NCI-H146 treated with DMSO at 0.1 percent for 48 hours (cell line): Measurements from ENCODE around the gene FOSL2.

Experiments used
- DNase-seq: peaks from one replicate; lab custom pipeline; 2025; ENCODE audit not compliant: unreplicated experiment; lab: John Stamatoyannopoulos, UW

The FOSL2 gene

DNA sequence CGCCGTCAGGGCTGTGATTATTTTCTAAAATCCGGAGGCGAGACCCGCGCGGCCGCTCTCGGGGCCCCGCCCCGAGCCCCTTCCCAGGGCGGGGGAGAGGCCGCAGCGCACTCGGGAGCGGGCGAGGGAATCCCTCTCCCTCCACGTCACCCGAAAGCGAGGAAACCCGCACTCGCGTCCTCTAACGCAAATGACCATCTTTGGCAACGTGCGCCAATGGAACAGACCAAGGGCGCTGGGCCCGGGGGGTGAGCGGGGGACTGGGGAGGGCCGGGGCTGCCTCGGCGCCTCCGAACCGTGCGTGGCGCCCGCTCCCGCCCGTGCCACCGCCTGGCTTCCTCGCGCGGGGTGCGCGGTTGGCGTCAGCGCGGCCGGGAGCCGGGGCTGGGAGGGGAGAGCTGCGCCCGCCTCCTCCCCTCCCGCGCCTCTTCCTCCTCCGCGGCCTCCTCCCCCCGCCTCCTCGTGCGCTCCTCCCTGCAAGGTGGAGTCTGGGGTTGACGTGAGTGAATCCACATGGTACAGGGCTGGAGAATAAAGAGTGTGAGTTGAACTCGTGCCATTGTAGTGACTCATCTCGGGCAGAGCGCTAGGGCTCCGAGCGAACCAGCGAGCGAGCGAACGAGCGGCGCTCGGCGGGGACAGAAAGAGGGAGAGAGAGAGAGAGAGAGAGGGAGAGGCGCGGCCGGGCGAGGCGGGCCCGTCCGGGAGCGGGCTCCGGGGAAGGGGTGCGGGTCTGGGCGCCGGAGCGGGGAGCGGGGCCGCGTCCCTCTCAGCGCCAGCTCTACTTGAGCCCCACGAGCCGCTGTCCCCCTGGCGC, at the start of gene FOSL2:
TSS of gene FOSL2 (plus strand) at position 562 of the 817 bp plus-strand sequence. CDS start 863 bp downstream, outside the sequence.
- DNase-seq, result peak; percentile 96

DNA sequence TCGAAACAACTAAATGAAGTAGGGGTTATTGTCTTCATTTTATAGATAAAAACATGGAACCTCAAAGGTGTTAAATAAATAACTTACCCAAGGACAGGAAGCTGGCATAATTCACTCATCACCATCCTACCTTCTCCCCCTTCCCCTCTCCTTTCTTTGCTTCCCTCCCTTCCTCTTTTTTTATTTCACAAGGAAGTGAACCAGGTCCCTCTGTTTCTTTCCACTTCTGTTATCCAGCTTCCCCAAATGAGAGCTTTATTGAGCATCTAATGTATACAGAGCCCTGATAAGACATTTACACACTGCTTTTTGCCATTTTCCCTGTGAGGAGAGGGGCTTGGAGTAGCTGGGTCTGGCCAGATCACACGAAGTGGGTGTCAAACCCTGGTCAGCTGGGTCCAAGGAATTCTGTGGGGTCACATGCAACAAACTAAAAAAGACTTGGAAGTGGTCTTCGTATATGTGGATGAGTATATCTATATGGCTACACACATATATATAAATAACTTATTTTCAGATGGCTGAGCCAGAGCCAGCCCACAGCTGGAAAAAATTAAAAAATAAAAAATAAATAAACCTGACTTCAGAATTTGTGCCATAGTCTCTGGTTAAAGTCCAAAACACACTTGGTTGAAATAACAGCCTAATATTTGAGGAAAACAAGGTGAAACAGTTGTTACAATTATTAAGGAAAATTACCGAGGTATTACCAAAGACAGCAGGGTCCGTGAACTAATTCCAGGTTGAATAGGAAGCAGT, 49.3 kb upstream of the FOSL2 start:
- no peak for DNase-seq

DNA sequence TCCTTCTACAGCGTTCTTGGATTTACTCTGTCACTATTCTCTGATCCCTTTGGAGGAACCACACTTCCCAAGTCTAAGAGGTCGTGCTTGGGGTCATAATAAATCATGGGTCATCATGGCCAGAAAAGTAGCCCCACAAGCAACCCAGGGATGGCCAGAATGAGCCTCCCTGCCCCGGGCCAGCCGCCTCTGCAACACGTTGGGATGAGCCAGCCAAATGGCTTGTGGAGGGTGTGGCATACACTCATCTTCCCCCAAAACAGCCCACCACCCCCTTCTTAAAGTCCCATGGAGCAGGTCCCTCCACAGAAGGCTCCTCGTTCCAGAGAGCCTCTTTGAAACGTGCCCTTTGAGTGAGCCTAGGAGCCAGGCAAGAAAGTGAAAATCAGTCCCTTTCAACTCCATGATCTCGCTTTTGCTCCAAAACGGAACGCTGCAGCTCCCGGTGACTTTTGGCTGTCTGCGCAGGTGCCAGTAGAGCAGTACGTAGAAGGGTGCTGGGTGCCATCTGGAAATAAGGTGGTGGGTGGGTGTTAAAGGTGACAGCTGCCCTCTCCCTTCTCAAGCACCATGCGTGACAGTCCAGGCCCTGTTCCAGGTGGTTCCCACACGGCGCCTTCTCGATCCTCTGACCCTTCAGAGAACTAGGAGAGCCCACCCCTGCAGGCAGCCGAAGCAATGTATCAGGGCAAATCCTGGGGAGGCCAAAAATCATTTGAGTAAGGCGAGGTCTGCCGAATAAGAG, 48.5 kb upstream of the FOSL2 start:
- no peak for DNase-seq

DNA sequence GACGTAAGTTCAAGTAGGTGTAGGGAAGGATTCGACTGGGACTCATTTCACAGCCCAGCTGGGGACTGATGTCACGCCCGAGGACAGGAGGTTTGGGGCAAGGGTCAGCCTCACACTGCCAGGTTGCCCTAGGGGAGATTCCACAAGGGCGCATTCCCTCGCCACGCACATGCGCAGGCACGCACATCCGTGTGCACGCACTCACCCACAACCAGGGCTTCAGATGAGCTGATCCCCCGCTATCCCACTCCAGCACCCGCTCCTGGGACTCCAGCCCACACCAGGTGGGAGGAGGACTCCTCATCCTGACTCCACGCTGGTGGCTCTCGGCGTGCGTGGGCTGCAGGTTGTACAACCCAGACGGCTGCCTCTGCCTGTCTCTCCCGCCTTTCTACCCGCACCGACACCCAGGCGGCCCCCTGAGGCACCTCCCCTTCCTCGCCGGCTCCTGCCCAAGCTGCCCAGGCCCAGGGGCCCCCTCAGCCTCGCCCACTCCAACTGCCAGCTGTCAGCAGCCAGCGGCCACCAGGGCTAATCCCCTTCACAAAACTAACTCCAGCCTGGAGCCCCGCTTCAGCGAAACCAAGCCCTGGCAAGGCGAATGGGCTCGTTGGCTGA, 47.8 kb upstream of the FOSL2 start:
- no peak for DNase-seq

DNA sequence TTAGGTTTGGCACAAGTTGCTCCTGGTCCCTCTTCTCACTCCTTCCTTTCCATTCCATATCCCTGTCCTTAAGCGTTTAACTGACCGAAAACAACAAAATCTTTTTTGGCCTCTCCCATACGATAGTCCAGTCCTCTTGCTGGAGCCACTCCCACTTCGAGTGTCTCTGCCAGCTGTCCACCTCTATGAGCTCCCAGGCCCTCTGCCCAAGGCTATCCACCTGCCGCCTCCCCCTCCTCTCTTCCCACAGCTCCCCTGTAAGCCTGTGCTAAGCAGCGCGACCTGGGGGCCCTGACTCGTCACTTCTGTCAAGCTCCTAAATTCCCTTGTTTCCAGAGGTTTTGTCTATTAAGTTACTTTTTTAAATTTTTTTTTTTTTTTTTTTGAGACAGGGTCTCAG, 47.0 kb upstream of the FOSL2 start:
- no peak for DNase-seq

DNA sequence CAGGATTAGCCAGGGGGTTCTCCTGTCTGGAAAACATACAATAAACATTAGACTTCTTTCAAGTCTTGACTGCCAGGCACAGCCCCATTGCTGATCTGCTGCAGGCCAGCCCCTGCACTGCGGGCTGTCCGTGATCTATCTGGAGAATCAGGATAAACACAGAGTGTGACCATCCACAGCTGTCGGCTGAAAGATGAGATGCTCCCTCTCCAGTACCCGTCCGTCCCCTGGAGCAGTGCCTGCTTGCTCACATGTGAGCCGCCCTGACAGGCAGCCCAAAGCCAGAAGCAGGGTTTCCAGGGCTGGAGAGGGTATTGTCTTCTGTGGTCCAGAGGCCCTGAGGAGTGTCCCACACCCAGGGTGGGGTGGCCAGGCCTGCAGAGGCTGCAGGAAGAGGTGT, 46.1 kb upstream of the FOSL2 start:
- no peak for DNase-seq

DNA sequence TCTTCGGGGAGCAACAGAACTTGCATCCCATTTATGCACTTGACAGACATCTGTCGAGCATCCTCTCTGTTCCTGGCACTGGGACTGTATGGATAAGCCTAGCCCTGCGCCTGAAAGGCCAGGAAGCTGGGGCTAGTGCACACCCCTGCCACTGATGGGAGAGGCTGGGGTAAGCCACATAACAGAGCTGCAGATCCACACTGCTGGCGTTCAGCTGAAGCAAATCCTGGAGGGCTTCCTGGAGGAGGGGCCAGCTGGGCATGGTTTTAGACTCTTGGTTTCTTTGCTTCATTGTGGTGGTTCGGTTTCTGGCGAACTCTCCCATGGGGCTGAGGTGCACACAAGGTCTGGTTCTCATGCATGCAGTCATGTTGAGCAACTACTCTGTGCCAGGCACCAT, 45.5 kb upstream of the FOSL2 start:
- DNase-seq, result no peak

DNA sequence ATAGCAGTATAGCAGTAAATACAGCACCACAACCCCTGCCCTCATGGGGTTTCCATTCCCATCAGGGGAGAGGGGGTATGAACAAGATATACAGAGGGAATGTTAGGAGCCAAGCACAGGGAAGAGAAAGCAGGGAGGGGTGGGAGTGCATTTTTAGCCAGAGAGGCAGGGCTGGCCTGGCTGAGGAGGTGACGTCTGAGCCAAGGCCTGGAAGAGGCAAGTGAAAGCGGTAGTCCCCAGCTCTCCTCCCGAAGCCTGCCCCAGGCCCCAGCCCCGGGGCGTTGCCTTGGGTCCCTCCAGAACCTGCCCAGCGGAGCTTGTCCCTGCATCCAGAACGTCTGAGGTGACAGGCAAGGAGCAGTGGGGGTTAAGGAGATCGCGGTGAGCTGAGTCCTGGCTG, 45.1 kb upstream of the FOSL2 start:
- DNase-seq, result no peak

DNA sequence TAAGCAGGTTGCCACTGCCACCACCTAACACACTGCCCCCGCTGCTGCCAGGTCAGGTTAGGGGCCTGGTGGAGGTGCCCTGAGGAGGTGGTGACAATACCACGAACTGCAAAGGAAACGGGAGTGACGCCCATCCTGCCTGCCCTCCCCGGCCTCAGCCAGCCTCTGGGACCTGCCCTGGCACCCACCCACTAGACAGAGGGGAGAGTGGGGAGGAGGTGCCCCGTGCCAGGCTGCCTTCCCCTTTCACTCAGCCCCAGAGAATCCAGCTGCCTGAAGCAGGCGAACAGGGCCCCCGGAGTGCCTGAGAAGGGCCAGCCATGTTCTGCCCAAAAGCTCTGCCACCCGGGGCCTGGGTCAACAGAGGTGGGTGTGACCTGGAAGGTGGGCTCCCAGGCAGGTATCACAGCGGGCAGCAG, 44.5 kb upstream of the FOSL2 start:
- DNase-seq, result no peak

DNA sequence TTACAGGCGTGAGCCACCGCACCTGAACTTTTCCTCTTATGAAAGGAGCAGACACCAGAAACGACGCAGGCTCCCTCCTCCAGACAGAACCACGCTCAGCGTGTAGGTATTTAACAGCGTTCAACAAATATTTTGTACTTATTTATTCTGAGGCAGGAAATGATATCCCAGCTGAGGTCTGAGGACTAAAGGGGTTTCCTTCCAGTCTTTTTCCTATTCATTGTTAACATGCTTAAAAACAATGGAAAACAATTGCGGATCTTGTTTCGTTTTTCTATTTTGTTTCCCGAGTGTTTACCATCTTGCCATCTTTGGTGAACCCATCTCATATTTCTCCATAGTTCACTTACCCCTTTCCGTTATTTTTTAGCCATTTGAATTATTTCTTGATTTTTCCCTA, 43.7 kb upstream of the FOSL2 start:
- no peak for DNase-seq

DNA sequence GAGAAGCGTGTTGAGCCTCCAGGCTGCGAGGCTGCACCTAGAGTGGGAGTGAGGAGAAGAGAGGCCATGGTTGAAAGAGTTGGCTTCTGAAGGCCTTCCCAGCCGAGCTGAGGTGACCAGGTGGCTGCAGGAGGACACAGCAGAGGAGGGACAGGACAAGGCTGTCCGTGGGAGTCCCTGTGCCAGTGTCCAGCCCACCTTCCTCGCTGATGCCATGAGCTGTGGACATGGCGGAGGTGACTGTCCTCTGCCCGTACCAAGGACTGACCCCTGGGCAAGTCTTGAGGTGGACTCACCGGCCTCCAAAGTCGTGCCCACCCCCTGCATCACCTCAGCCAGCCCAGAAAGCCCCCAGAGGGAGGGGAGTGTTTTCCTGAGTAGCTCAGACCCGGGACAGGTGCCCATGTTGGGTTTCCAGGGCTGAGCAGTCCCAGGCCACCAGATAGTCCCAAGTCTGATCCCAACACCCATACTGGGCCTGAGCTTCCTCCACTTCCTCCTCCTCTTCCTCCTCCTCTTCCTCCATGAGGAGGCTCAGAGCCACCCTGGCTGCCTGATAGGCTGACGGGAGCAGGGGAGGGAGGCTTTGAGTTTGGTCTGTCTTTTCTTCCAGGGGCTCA, 43.0 kb upstream of the FOSL2 start:
- DNase-seq, result no peak

DNA sequence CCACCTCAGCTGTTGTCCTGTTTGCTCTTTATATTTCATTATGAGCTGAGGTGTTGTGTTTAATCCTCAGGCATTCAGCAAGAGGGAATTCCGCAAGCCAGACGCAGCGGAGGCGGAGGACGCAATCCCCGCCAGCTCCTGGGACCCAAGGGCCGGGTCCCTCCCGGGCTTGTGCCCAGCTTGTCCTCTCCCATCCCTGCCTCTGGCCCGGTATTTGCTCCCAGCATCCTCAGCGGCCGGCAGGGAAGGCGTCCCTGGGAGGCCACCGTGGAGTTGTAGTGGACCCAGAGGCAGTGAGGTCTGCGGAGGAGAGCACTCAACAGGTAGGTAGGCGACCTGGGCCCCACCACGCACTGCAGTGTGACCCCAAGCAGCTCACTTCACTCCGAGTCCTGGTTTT, 42.5 kb upstream of the FOSL2 start:
- no peak for DNase-seq

DNA sequence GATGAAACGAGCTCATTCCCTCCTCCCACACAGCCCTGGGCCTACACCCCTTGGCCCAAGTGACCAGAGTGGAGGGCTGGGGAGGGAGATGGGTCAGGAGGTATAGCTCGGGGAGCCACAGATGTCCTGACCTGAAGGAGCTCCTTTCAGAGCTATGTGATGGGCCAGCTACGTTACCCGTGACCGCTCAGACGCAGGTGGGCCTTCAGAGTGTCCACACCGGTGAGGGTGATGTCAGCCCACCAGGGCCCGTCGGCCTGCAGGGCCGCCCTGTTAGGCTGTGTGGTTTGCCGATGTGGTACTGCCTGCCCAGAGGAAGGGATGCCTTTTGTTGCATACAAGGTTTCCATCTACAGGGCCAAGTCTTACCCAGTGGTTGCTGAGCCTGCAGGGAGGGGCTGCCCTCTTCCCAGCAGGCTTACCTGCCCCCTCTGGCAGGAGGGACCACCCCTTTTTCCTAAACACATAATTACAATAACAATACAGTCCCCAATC, 41.8 kb upstream of the FOSL2 start:
- DNase-seq, result no peak

DNA sequence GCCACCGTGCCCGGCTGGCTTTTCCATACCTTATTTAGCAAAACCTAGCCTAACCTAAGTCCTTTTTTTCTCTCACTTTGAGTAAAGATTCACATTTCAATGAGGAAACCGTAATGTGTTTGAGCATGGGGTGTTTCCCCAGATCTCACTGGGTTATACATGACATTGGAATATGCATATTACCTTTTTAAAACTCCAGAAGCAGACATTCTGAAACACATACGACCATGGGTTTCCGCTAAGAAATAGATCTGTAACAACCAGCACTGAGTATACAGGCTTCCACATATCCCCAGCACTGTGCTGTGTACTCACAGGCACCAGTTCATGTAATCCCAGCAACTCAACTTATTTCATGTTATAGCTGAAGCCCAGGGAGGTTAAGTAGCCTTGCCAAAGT, 41.0 kb upstream of the FOSL2 start:
- DNase-seq, result no peak

DNA sequence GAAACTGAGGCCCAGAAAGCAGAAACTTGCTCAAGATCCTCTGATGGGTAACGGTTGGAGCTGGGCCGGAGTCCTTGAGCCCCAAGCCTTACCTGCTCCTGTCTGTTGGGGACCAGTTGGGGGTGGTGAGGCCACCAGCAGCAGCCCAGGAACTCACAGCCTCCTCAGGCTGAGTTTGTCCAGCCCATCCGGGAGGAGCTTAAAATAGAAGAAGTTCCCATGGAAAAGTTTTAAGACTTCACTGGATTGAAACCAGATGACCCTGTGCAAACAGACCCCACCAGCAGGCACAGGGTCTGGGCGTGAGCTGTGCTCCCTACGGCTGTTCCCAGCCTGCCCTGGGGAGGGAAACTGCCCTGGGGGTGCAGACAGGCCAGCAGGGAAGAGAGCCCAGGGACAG, 40.6 kb upstream of the FOSL2 start:
- DNase-seq, result no peak

DNA sequence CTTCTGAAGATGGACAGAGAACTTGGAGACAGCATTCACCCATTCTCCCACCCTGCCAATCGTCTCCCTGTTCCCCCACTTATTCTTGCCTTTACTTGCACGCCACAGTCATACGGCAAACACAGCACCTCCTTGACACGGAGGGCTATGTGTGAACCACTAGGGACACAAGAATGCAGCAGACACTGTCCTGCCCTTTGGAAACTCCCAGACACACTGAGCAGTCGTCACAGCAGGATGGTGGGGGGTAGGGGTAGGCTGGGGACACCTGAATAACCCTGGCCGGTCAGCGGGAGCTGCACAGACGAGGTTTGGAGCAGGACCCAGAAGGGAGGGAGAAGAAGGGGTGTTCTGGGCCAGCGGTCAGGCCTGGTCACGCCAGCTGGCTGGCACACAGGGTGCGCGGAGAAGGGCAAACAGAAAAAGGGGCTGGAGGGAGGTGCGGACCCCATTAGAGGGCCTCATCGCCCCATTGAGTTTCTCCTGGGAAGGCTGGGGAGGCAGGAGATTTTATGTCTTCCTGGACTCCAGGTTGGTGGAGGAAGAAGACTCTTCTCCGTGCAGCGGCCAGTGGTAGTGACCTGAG, 40.0 kb upstream of the FOSL2 start:
- no peak for DNase-seq

DNA sequence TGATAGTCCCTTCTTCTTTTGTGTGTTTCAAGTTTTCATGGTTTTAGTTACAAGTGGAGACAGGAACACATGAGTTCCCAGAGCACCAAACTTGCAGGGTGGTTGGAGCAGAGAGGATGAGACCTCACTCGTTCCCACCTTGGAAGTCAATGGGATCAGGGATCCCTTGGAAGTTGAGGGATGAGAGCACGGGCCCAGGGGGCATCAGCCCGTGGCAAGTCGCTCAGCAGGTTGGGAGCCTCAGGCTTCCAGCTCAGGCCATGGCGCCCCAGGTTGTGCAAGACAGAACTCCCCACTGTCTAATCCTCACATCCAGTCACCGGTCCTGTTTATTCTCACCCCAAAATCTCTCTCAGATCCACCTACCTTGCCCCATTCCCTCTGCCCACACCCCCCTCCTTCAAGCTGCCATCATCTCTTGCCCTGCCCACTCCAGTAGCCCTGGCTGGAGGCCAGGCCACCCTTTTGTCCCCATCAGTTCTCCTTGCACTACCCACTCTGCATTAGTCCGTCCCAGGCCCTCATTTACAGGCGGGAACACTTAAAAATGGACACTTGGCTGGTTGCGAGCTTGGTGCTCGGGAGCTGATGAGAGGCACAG, 37.6 kb upstream of the FOSL2 start:
- no peak for DNase-seq

DNA sequence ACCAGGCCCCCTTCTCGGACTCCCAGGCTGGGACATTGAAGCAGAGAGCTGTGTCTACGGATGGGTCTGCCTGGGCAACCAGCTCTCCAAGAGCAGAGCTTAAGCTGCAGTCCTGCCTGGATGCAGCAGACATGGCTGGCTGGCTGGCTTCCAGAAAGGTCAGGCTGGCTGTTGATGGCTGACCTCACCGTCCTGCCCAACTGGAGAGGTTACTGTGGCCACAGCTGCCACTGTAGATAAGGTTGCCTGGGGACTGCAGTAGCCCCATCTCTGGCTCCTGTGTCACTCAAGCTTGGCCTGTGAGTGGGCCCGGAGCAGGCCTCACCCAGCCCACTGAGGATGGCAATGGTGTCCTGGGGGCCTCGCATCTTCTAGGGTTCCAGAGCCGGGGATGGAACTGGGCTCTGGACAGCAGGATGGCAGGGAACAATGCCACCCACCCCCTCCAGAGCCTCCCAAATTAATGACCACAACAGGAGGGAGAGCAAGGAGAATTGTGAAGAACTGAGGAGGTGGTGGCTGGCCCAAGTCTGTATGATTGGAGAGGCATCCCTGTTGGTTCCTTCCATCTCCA, 37.0 kb upstream of the FOSL2 start:
- DNase-seq, result peak; percentile 30

DNA sequence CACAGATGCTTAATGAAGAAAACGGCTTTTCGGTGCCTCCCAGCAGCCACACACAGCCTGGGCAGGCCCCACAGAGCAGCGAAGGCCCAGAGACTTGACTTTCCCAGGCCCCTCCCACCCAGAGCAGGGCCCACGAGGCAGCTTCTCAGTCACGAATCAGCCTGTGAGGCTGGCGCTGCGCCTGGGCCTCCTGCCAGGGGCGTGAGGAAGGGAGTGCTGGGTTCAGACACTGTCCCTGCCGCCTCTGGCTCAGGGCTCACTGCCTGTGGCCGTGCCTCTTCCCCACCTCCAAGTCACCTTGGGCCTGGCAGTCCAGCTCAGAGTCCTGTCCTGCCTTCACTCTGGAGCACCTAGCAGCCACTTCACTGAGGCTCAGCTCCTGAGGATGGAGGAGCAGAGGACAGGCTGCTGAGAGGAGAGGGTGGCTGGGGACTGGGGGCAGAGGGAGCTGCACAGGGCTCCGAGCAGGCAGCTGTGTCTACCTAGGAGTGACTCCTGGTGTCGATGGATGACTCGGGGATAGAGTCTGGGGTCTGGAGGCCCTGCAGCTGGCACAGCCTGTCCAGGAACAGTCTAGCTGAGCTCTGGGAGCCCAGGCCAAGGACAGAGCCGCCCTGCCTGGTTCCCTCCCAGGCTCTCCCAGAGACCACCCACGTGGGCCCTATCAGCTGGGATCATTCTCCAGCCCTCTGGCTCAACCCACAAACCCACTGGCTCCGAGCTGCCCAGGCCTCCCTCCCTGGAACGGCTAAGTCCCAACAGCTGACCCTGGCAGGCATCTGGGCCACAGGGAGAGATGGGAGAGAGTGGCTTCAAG, 36.4 kb upstream of the FOSL2 start:
- DNase-seq, result no peak
